ENCODE results near the gene LIMD2. TPM values are rescaled to one million over a fixed set of nuclear protein-coding genes. Genes with fewer than 3 reads are reported as not detected.
A peak's percentile ranks its signal among the peaks of the same experiment; 100 is the strongest.

The LIMD2 gene
- total RNA-seq, 1 donor from 2014 or later = 54.8 TPM

DNA sequence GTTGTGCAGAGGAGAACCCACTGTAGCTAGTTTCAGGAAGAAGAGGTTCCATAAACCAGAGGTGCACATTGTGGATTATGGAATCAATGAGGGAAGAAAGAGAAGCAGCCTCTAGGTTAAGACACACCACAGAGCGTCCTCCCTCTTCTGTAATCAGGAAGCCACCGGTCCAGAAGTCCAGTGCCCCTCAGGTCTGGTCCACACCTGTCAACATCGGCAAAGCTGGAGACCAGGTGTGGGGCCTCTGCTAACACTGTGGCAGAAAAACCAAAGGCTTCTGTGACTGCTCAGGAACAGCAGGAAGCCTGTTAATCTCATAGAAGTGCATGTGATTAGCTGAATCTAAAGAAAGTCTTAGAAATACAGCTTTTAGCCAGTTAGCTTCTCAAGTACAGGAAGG is 23.3 kb downstream of the LIMD2 start:
- peaks cover 1% of the 10 kb centered on the region for H3K9me3 Mint-ChIP-seq (ENCODE audit: unreplicated experiment)
- H3K4me1 Mint-ChIP-seq (ENCODE audit: low read depth, unreplicated experiment) = peaks cover 21% of the 10 kb centered on the region
- H3K4me2 ChIP-seq (ENCODE audit: low read length) = peak overlapping the region; percentile 76

DNA sequence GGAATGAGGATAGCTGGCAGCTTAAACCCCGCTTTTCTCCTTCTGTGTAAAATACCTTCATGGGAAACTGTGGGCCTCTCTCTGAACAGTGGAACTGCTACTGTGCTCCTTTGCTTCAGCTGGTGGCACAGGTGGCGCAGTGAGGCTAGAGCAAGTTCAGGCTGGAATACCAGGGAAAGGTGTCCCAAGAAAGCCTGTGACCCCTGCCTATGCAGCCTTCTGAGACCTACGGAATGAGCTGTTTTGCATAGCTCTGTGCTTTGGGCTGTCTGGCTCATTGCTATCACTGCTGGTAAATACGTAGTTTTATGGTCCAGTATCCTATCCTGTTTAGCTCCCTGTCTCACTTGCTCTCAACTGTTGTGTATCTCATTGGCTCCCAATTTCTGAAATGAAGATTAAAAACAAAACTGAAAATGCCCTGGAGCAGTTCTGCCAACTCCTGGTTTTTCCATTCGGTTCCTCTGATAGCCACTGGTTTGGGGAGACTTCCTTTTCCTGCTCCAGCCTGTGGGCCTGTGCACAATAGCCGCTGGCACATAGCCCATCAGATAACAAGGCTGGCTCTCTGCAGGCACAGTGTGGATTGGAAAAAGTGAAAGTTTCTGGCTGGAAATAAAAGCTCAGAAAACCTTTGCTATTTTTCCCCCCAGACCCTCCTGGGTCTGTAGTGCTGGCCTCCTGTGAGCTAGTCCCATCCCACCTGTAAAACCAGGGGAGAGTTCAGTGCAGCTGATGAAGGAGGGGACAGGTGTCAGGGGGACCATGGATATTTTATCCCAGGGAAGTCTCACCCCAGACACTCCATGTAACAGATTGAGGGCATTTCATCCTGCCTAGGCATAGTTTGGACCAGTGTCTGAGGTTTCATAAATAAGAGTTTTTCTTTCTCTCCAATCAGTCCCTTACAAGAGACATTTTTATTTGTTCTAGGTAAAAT is 24.0 kb downstream of the LIMD2 start:
- Histone ChIP-seq H2AFZ (ENCODE audit: low read depth, low read length) (peak overlapping the region; percentile 3), H3K4me2 (ENCODE audit: low read length) (peak overlapping the region; percentile 76), H3K36me3 (ENCODE audit: insufficient read depth, low read length) (peaks cover 3% of the 10 kb centered on the region), H3K79me2 (ENCODE audit: insufficient read depth, low read length) (no peaks in the 10 kb centered on the region), H3K4me1 (ENCODE audit: insufficient read depth, low read length) (peaks cover 21% of the 10 kb centered on the region), H3K27me3 (ENCODE audit: insufficient read depth, low read length) (no peaks in the 10 kb centered on the region), H3K27ac (ENCODE audit: low read depth, low read length) (no peak overlapping the region), H4K20me1 (ENCODE audit: insufficient read depth, low read length) (peaks cover 18% of the 10 kb centered on the region), H3K4me3 (ENCODE audit: insufficient read depth, low read depth, low read length) (peak overlapping the region; percentile 20), H3K9me3 (ENCODE audit: insufficient read depth, low read depth, low read length) (no peaks in the 10 kb centered on the region), H3K9ac (ENCODE audit: low read length) (peak overlapping the region; percentile 33)
- H3K27me3 Mint-ChIP-seq (ENCODE audit: low read depth, unreplicated experiment) = no peaks in the 10 kb centered on the region
- DNase-seq (ENCODE audit: low read depth) (peak; percentile 84), FAIRE-seq (no peak)
- peaks cover 18% of the 10 kb centered on the region for H3K4me1 Mint-ChIP-seq (ENCODE audit: low read depth, unreplicated experiment)
- peak overlapping the region; percentile 68 for H3K4me3 Mint-ChIP-seq (ENCODE audit: unreplicated experiment)
- TF ChIP-seq, protein P1, sequence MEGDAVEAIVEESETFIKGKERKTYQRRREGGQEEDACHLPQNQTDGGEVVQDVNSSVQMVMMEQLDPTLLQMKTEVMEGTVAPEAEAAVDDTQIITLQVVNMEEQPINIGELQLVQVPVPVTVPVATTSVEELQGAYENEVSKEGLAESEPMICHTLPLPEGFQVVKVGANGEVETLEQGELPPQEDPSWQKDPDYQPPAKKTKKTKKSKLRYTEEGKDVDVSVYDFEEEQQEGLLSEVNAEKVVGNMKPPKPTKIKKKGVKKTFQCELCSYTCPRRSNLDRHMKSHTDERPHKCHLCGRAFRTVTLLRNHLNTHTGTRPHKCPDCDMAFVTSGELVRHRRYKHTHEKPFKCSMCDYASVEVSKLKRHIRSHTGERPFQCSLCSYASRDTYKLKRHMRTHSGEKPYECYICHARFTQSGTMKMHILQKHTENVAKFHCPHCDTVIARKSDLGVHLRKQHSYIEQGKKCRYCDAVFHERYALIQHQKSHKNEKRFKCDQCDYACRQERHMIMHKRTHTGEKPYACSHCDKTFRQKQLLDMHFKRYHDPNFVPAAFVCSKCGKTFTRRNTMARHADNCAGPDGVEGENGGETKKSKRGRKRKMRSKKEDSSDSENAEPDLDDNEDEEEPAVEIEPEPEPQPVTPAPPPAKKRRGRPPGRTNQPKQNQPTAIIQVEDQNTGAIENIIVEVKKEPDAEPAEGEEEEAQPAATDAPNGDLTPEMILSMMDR (IDR thresholded peaks at IDR 0.05; ENCODE audit: insufficient read depth, low read depth, low read length) = no peak
- no peak for TF ChIP-seq EZH2 (IDR thresholded peaks at IDR 0.05; ENCODE audit: insufficient read depth, low read length)
- H3K9me3 Mint-ChIP-seq (ENCODE audit: unreplicated experiment) = peaks cover 1% of the 10 kb centered on the region
- H3K27ac Mint-ChIP-seq (ENCODE audit: unreplicated experiment) = peak overlapping the region; percentile 58
- H3K36me3 Mint-ChIP-seq (ENCODE audit: low read depth, unreplicated experiment) = peaks cover 20% of the 10 kb centered on the region

More for the DNA sequence above, 23.3 kb downstream of the LIMD2 start:
- H3K9ac ChIP-seq (ENCODE audit: low read length) = peak overlapping the region; percentile 33
- H3K27me3 ChIP-seq (ENCODE audit: insufficient read depth, low read length) = no peaks in the 10 kb centered on the region
- Mint-ChIP-seq H3K27me3 (ENCODE audit: low read depth, unreplicated experiment) (no peaks in the 10 kb centered on the region), H3K36me3 (ENCODE audit: low read depth, unreplicated experiment) (peaks cover 20% of the 10 kb centered on the region), H3K27ac (ENCODE audit: unreplicated experiment) (no peak overlapping the region), H3K4me3 (ENCODE audit: unreplicated experiment) (no peak overlapping the region)
- DNase-seq (ENCODE audit: low read depth) (no peak), FAIRE-seq (no peak)
- no peaks in the 10 kb centered on the region for H3K79me2 ChIP-seq (ENCODE audit: insufficient read depth, low read length)
- no peak overlapping the region for H3K27ac ChIP-seq (ENCODE audit: low read depth, low read length)
- H3K4me3 ChIP-seq (ENCODE audit: insufficient read depth, low read depth, low read length) = peak overlapping the region; percentile 20
- H3K36me3 ChIP-seq (ENCODE audit: insufficient read depth, low read length) = peaks cover 3% of the 10 kb centered on the region
- no peak overlapping the region for H2AFZ ChIP-seq (ENCODE audit: low read depth, low read length)
- no peaks in the 10 kb centered on the region for H3K9me3 ChIP-seq (ENCODE audit: insufficient read depth, low read depth, low read length)
- H4K20me1 ChIP-seq (ENCODE audit: insufficient read depth, low read length) = peaks cover 18% of the 10 kb centered on the region
- TF ChIP-seq, protein P1 (IDR thresholded peaks at IDR 0.05; ENCODE audit: insufficient read depth, low read depth, low read length) = no peak
- TF ChIP-seq EZH2 (IDR thresholded peaks at IDR 0.05; ENCODE audit: insufficient read depth, low read length) = no peak
- peaks cover 21% of the 10 kb centered on the region for H3K4me1 ChIP-seq (ENCODE audit: insufficient read depth, low read length)

DNA sequence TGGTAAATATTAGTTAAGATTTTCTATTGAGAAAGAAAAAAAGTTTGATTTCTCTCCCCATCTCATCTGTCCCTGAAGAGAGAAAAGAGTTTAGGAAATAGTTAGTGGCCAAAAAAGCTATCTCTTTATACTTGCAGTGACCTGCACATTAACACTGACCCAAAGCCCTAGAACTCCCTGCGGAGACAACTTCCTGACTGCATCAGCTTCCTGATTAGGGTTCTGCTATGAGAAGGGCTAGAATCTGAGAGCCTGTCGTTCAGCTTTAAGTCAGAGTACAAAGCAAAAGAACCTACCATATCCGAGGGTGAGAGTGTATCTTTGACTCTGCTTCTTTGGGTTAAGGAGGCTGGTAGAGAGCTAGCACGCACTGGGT is 24.7 kb downstream of the LIMD2 start:
- H3K27me3 Mint-ChIP-seq (ENCODE audit: low read depth, unreplicated experiment) = no peaks in the 10 kb centered on the region
- no peak for FAIRE-seq
- no peak overlapping the region for H3K27ac Mint-ChIP-seq (ENCODE audit: unreplicated experiment)
- H3K4me3 Mint-ChIP-seq (ENCODE audit: unreplicated experiment) = peak overlapping the region; percentile 45
- peak overlapping the region; percentile 33 for H3K9ac ChIP-seq (ENCODE audit: low read length)
- peaks cover 18% of the 10 kb centered on the region for H4K20me1 ChIP-seq (ENCODE audit: insufficient read depth, low read length)
- H3K4me1 ChIP-seq (ENCODE audit: insufficient read depth, low read length) = peaks cover 21% of the 10 kb centered on the region
- no peaks in the 10 kb centered on the region for H3K9me3 ChIP-seq (ENCODE audit: insufficient read depth, low read depth, low read length)
- peak overlapping the region; percentile 76 for H3K4me2 ChIP-seq (ENCODE audit: low read length)
- peaks cover 1% of the 10 kb centered on the region for H3K9me3 Mint-ChIP-seq (ENCODE audit: unreplicated experiment)
- TF ChIP-seq EZH2 (IDR thresholded peaks at IDR 0.05; ENCODE audit: insufficient read depth, low read length) = no peak
- TF ChIP-seq, protein P1 (IDR thresholded peaks at IDR 0.05; ENCODE audit: insufficient read depth, low read depth, low read length) = no peak
- no peak overlapping the region for H3K4me3 ChIP-seq (ENCODE audit: insufficient read depth, low read depth, low read length)
- peak overlapping the region; percentile 3 for H2AFZ ChIP-seq (ENCODE audit: low read depth, low read length)
- H3K4me1 Mint-ChIP-seq (ENCODE audit: low read depth, unreplicated experiment) = peaks cover 18% of the 10 kb centered on the region
- no peaks in the 10 kb centered on the region for H3K27me3 ChIP-seq (ENCODE audit: insufficient read depth, low read length)
- H3K36me3 ChIP-seq (ENCODE audit: insufficient read depth, low read length) = peaks cover 2% of the 10 kb centered on the region
- no peak overlapping the region for H3K27ac ChIP-seq (ENCODE audit: low read depth, low read length)
- H3K79me2 ChIP-seq (ENCODE audit: insufficient read depth, low read length) = no peaks in the 10 kb centered on the region
- H3K36me3 Mint-ChIP-seq (ENCODE audit: low read depth, unreplicated experiment) = peaks cover 21% of the 10 kb centered on the region
- no peak for DNase-seq (ENCODE audit: low read depth)

Measured in astrocyte (in vitro differentiated cells and primary cell).